ENCODE data around the gene FAM98C.
A peak's percentile ranks its signal among the peaks of the same experiment; 100 is the strongest.
"Not testable (repeated sequence)": the region's sequence is repeated elsewhere in the genome, so short reads cannot be mapped to it uniquely, and the experiment has no call there.

The FAM98C gene

GRCh38 chr19:38425810-38426466, 23.0 kb downstream of the FAM98C start, which contains the start of gene RASGRP4:
RASGRP4 (minus strand) TSS chr19:38426219; CDS start chr19:38426091, 128 bp downstream.
- Histone ChIP-seq H2AFZ (ENCODE audit: low read depth, low read length) (no peak within 1 kb of the TSS), H2BK12ac (ENCODE audit: low read length in 2 of 2) (no peak within 1 kb of the TSS), H2BK15ac (ENCODE audit: low read depth, poor library complexity, severe bottlenecking) (no peak within 1 kb of the TSS), H4K8ac (ENCODE audit: low read length) (no peak within 1 kb of the TSS), H3K9ac (ENCODE audit: low read length) (no peak within 1 kb of the TSS), H3K18ac (ENCODE audit: low read depth in 1 of 2, low read length in 2 of 2) (no peak within 1 kb of the TSS), H4K91ac (ENCODE audit: low read length) (no peak within 1 kb of the TSS), H3K4ac (ENCODE audit: low read depth in 1 of 2, low read length in 2 of 2) (no peak within 1 kb of the TSS), H3K36me3 (ENCODE audit: control insufficient read depth in 1 of 2, insufficient read depth in 2 of 2, low read depth in 1 of 2, low read length in 2 of 2) (no peaks in the 10 kb centered on the region), H3K14ac (ENCODE audit: low read length in 2 of 2) (peak within 1 kb of the TSS in 1 of 2 experiments; percentile 59), H2AK5ac (ENCODE audit: low read length, severe bottlenecking) (no peak within 1 kb of the TSS), H3K4me1 (ENCODE audit: control insufficient read depth, insufficient read depth, low read depth, low read length) (no peaks in the 10 kb centered on the region), H3K9me3 (ENCODE audit: control insufficient read depth, low read length) (no peaks in the 10 kb centered on the region), H3K79me1 (replicated peaks; ENCODE audit: low read length, poor library complexity, severe bottlenecking) (no peaks in the 10 kb centered on the region), H3K27ac (ENCODE audit: low read length, poor library complexity, severe bottlenecking) (no peak within 1 kb of the TSS), H3K4me3 (ENCODE audit: insufficient read depth in 1 of 2, low read depth in 1 of 2, low read length in 2 of 2) (no peak within 1 kb of the TSS), H3K4me2 (ENCODE audit: low read length, poor library complexity, severe bottlenecking) (no peak within 1 kb of the TSS), H2BK120ac (ENCODE audit: low read depth, low read length) (no peak within 1 kb of the TSS), H2BK5ac (ENCODE audit: low read depth, low read length, poor library complexity, severe bottlenecking) (no peak within 1 kb of the TSS), H3K23ac (ENCODE audit: low read length in 2 of 2) (no peak within 1 kb of the TSS), H3K27me3 (ENCODE audit: control insufficient read depth in 1 of 2, insufficient read depth in 1 of 2, low read length in 2 of 2) (peaks cover 16 to 67% of the 10 kb centered on the region in 2 experiments)
- DNase-seq = no peak
- 78% methylated on average over 7 of the region's 20 CpGs for WGBS

- WGBS = 87% methylated on average over 14 of the region's 17 CpGs
- not testable (repeated sequence) for H3K23ac ChIP-seq (ENCODE audit: low read length in 2 of 2); H3K79me1 ChIP-seq (replicated peaks; ENCODE audit: low read length, poor library complexity, severe bottlenecking); H3K36me3 ChIP-seq (ENCODE audit: control insufficient read depth in 1 of 2, insufficient read depth in 2 of 2, low read depth in 1 of 2, low read length in 2 of 2); H2BK120ac ChIP-seq (ENCODE audit: low read depth, low read length); H3K14ac ChIP-seq (ENCODE audit: low read length in 2 of 2); H2AK5ac ChIP-seq (ENCODE audit: low read length, severe bottlenecking); H2BK5ac ChIP-seq (ENCODE audit: low read depth, low read length, poor library complexity, severe bottlenecking); DNase-seq; H3K4me1 ChIP-seq (ENCODE audit: control insufficient read depth, insufficient read depth, low read depth, low read length); H3K4me3 ChIP-seq (ENCODE audit: insufficient read depth in 1 of 2, low read depth in 1 of 2, low read length in 2 of 2); H2AFZ ChIP-seq (ENCODE audit: low read depth, low read length); H2BK12ac ChIP-seq (ENCODE audit: low read length in 2 of 2); H3K4ac ChIP-seq (ENCODE audit: low read depth in 1 of 2, low read length in 2 of 2); H4K8ac ChIP-seq (ENCODE audit: low read length); H3K9me3 ChIP-seq (ENCODE audit: control insufficient read depth, low read length); H3K4me2 ChIP-seq (ENCODE audit: low read length, poor library complexity, severe bottlenecking); H4K91ac ChIP-seq (ENCODE audit: low read length); H3K18ac ChIP-seq (ENCODE audit: low read depth in 1 of 2, low read length in 2 of 2); H3K27ac ChIP-seq (ENCODE audit: low read length, poor library complexity, severe bottlenecking); H2BK15ac ChIP-seq (ENCODE audit: low read depth, poor library complexity, severe bottlenecking); H3K9ac ChIP-seq (ENCODE audit: low read length)
- peaks cover 14 to 65% of the 10 kb centered on the region in 2 experiments for H3K27me3 ChIP-seq (ENCODE audit: control insufficient read depth in 1 of 2, insufficient read depth in 1 of 2, low read length in 2 of 2)
Measured at GRCh38 chr19:38427035-38427677, 24.3 kb downstream of the FAM98C start.

- no peak overlapping the region for H4K8ac ChIP-seq (ENCODE audit: low read length)
- 83% methylated on average over 12 of the region's 14 CpGs for WGBS
- no peak overlapping the region for H3K18ac ChIP-seq (ENCODE audit: low read depth in 1 of 2, low read length in 2 of 2)
- no peak overlapping the region for H4K91ac ChIP-seq (ENCODE audit: low read length)
- no peak overlapping the region for H2BK12ac ChIP-seq (ENCODE audit: low read length in 2 of 2)
- no peak overlapping the region for H3K14ac ChIP-seq (ENCODE audit: low read length in 2 of 2)
- no peak for DNase-seq
- no peaks in the 10 kb centered on the region for H3K79me1 ChIP-seq (replicated peaks; ENCODE audit: low read length, poor library complexity, severe bottlenecking)
- H3K4me3 ChIP-seq (ENCODE audit: insufficient read depth in 1 of 2, low read depth in 1 of 2, low read length in 2 of 2) = no peak overlapping the region
- H2BK5ac ChIP-seq (ENCODE audit: low read depth, low read length, poor library complexity, severe bottlenecking) = no peak overlapping the region
- no peak overlapping the region for H3K4me2 ChIP-seq (ENCODE audit: low read length, poor library complexity, severe bottlenecking)
- peaks cover 26 to 66% of the 10 kb centered on the region in 2 experiments for H3K27me3 ChIP-seq (ENCODE audit: control insufficient read depth in 1 of 2, insufficient read depth in 1 of 2, low read length in 2 of 2)
- no peaks in the 10 kb centered on the region for H3K4me1 ChIP-seq (ENCODE audit: control insufficient read depth, insufficient read depth, low read depth, low read length)
- no peak overlapping the region for H2BK15ac ChIP-seq (ENCODE audit: low read depth, poor library complexity, severe bottlenecking)
- no peaks in the 10 kb centered on the region for H3K9me3 ChIP-seq (ENCODE audit: control insufficient read depth, low read length)
- no peak overlapping the region for H2AK5ac ChIP-seq (ENCODE audit: low read length, severe bottlenecking)
- no peak overlapping the region for H2AFZ ChIP-seq (ENCODE audit: low read depth, low read length)
- H3K27ac ChIP-seq (ENCODE audit: low read length, poor library complexity, severe bottlenecking) = no peak overlapping the region
- H3K36me3 ChIP-seq (ENCODE audit: control insufficient read depth in 1 of 2, insufficient read depth in 2 of 2, low read depth in 1 of 2, low read length in 2 of 2) = no peaks in the 10 kb centered on the region
- no peak overlapping the region for H3K4ac ChIP-seq (ENCODE audit: low read depth in 1 of 2, low read length in 2 of 2)
- H3K9ac ChIP-seq (ENCODE audit: low read length) = no peak overlapping the region
- no peak overlapping the region for H2BK120ac ChIP-seq (ENCODE audit: low read depth, low read length)
- no peak overlapping the region for H3K23ac ChIP-seq (ENCODE audit: low read length in 2 of 2)
Measured at GRCh38 chr19:38429055-38429810, 26.3 kb downstream of the FAM98C start.

DNA sequence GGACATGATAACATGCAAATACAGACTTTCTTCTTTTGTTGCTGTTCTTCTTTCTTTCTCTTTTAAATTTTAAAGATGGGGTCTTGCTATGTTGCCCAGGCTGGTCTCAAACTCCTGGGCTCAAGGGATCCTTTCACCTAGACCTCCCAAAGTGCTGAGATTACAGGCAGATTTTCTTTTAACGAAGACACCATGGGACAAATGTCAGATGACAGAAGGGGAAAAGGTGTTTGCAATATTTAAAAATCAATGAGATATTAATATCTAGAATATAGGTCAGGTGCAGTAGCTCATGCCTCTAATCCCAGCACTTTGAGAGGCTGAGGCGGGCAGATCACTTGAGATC, 26.9 kb downstream of the FAM98C start:
- Histone ChIP-seq H4K8ac (ENCODE audit: low read length) (no peak overlapping the region), H2BK5ac (ENCODE audit: low read depth, low read length, poor library complexity, severe bottlenecking) (no peak overlapping the region), H3K4me2 (ENCODE audit: low read length, poor library complexity, severe bottlenecking) (no peak overlapping the region), H2AFZ (ENCODE audit: low read depth, low read length) (no peak overlapping the region), H3K36me3 (ENCODE audit: control insufficient read depth in 1 of 2, insufficient read depth in 2 of 2, low read depth in 1 of 2, low read length in 2 of 2) (no peaks in the 10 kb centered on the region), H3K79me1 (replicated peaks; ENCODE audit: low read length, poor library complexity, severe bottlenecking) (no peaks in the 10 kb centered on the region), H3K4me1 (ENCODE audit: control insufficient read depth, insufficient read depth, low read depth, low read length) (no peaks in the 10 kb centered on the region), H2AK5ac (ENCODE audit: low read length, severe bottlenecking) (no peak overlapping the region), H3K9me3 (ENCODE audit: control insufficient read depth, low read length) (no peaks in the 10 kb centered on the region), H3K18ac (ENCODE audit: low read depth in 1 of 2, low read length in 2 of 2) (no peak overlapping the region), H2BK12ac (ENCODE audit: low read length in 2 of 2) (no peak overlapping the region), H3K23ac (ENCODE audit: low read length in 2 of 2) (no peak overlapping the region), H3K9ac (ENCODE audit: low read length) (no peak overlapping the region), H2BK120ac (ENCODE audit: low read depth, low read length) (no peak overlapping the region), H4K91ac (ENCODE audit: low read length) (no peak overlapping the region), H3K27ac (ENCODE audit: low read length, poor library complexity, severe bottlenecking) (no peak overlapping the region), H2BK15ac (ENCODE audit: low read depth, poor library complexity, severe bottlenecking) (no peak overlapping the region), H3K4me3 (ENCODE audit: insufficient read depth in 1 of 2, low read depth in 1 of 2, low read length in 2 of 2) (no peak overlapping the region), H3K14ac (ENCODE audit: low read length in 2 of 2) (no peak overlapping the region), H3K4ac (ENCODE audit: low read depth in 1 of 2, low read length in 2 of 2) (no peak overlapping the region), H3K27me3 (ENCODE audit: control insufficient read depth in 1 of 2, insufficient read depth in 1 of 2, low read length in 2 of 2) (peaks cover 32 to 66% of the 10 kb centered on the region in 2 experiments)
- no peak for DNase-seq
- WGBS = 86% methylated on average over 1 of the region's 2 CpGs
